ENCODE results near the gene TWNK.
"Not testable (repeated sequence)": the region's sequence is repeated elsewhere in the genome, so short reads cannot be mapped to it uniquely, and the experiment has no call there.

Gene TWNK

DNA sequence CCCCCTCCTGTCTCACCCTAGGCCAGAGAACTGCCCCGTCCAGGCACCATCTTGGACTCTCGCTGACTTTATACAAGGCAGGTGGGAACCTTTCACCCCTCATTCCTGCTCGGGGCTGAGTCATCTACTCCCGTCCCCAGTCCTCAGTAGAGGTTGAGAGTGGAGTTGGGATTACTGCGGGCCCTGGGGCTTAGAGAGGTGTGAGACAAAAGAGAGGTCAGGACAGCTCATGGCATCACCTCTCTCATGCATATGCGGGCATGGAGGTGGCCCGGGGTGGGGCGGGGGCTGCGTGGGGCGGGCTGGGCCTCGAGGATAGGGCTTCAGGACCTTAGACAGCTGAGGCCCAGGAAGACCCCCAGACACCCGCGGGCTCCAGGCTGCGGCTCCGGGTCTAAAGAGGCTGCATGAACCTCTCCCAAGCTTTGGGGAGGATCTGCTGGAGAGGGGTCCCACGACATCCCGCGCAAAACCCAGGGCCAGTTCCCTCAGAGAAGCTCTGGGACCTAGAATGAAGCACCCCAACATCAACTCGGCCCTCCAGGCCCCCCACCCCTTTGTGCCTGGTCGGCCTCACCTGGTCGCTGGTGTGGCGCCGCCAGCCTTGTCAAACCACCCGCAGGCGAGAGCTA is 43.3 kb downstream of the TWNK start:
- H3K27me3 ChIP-seq (ENCODE audit: control insufficient read depth, insufficient read depth, low read length): peaks cover 58% of the 10 kb centered on the region
- H3K4me1 ChIP-seq (ENCODE audit: control insufficient read depth, low read depth, low read length): peaks cover 22% of the 10 kb centered on the region
- H3K9me3 ChIP-seq (ENCODE audit: control insufficient read depth, low read depth, low read length): no peaks in the 10 kb centered on the region
- no peak overlapping the region for H3K27ac ChIP-seq (ENCODE audit: low read length)
- no peaks in the 10 kb centered on the region for H3K36me3 ChIP-seq (ENCODE audit: control insufficient read depth, low read depth, low read length)
- no peak overlapping the region for H3K9ac ChIP-seq (ENCODE audit: low read length)
- peak overlapping the region; percentile 69 for H3K4me3 ChIP-seq (ENCODE audit: low read length)

DNA sequence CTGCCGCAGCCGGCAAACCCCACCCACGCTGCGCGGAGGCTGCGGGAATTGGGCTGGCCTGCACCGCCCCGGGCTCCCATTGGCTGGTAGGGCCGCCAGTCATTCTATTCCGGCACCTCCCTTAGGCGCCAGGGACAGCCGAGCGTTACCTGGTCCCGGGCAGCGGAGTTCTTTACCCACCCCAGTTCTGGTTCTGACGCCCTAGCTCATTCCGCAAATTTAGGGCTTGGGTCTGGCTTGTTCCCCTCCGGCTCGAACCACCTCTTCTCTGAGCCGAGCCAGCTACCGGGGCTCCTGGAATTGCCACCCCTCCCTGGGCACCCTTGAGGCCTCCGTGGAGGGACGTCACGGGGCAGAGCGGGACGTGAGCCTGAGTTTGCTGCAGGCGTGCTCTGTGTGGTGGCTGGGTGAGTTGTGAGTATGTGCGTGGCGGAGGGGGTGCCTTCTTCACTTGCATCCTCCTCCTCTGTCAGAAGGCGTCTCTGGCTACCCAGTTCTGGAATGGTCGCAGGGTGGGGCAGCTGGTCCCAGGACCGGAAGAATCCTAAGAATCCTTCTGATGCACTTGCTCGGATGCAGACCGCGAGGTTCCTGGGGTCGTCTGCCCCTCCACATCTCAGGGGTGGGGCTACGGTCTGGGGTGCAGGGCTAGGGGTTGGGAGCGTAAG is 43.9 kb downstream of the TWNK start, which contains the start of the genes PDZD7 and SFXN3:
Gene PDZD7, minus strand, starts transcription at position 2 of the 668 bp plus-strand sequence. CDS start 910 bp downstream, outside the sequence.
Gene SFXN3, plus strand, starts transcription at position 107 of the 668 bp plus-strand sequence. CDS start 3,461 bp downstream, outside the sequence.
- Histone ChIP-seq H3K27me3 (ENCODE audit: control insufficient read depth, insufficient read depth, low read length) (peaks cover 64% of the 10 kb centered on the region), H3K27ac (ENCODE audit: low read length) (no peak within 1 kb of the TSS), H3K9me3 (ENCODE audit: control insufficient read depth, low read depth, low read length) (no peaks in the 10 kb centered on the region), H3K36me3 (ENCODE audit: control insufficient read depth, low read depth, low read length) (no peaks in the 10 kb centered on the region), H3K4me1 (ENCODE audit: control insufficient read depth, low read depth, low read length) (peaks cover 22% of the 10 kb centered on the region), H3K4me3 (ENCODE audit: low read length) (peak within 1 kb of the TSS; percentile 69), H3K9ac (ENCODE audit: low read length) (no peak within 1 kb of the TSS)

DNA sequence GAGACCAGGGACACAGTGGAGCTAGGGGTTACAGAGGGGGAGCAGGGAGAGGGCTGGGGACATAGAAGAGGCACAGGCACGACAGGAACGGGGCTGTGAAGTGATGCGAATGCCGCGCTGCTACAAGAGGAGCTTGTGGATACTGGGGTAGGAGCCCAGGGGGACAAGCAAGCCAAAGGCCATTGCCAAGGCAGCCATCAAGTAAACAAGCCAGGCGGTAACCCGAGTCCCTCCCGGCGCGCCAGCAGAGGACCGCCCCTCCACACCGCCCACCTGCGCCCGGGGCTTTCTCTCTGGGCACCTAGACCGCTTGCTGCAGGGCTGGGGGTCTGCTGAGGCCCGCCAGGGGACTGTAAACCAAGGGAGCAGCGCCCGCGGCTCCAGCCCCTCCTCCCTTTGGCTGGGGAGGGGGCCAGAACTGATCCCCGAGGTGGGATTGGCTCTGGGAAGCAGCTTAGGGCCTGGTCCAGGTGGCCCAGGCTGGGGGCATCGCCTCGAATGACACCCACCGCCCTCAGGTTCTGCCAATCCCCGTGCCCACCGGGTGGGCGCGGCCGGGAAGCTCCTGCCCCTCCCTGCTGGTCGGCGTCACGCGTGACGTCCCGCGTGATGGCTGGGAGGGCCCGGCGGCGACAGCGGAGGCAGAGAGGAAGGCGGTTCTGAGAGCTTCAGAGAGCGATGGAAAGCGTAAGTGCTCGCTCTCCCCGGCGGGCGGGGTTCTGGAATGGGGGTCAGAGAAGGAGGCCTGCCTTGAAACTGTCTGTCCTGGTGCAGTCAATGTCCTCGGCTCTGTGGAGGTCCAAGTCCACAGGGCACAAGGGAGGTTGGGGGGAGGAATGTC is 44.7 kb downstream of the TWNK start:
- peaks cover 68% of the 10 kb centered on the region for H3K27me3 ChIP-seq (ENCODE audit: control insufficient read depth, insufficient read depth, low read length)
- no peaks in the 10 kb centered on the region for H3K36me3 ChIP-seq (ENCODE audit: control insufficient read depth, low read depth, low read length)
- H3K4me3 ChIP-seq (ENCODE audit: low read length): peak overlapping the region; percentile 69
- no peaks in the 10 kb centered on the region for H3K9me3 ChIP-seq (ENCODE audit: control insufficient read depth, low read depth, low read length)
- H3K4me1 ChIP-seq (ENCODE audit: control insufficient read depth, low read depth, low read length): peaks cover 22% of the 10 kb centered on the region
- H3K9ac ChIP-seq (ENCODE audit: low read length): no peak overlapping the region
- no peak overlapping the region for H3K27ac ChIP-seq (ENCODE audit: low read length)

DNA sequence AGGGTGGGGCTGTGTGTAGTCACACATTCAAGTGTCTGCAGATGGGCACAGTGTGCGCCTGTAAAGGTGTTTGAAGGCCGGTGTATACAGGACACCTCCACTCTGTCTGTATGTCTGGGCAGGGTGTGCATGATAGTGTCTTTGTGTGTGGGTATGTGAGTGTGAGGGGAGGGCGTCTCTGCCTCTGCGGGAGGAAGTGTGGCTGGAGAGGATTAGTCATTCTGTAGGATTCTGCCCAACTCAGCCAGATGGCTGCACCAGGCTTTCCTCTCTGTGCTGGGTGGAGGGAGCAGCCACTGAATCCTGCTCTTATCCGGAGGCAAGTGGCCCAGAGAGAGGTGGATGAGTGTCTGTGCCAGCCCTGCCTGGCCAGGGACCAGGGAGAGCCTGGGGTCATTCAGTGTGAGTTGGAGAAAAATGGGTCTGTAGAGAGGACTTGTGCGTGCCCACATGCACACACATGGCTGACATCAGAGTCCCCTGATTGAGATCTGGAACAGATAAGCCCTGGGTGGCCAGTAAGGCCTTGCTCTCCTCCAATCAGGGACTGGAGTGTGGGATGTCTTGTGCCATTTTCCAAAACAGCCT is 45.4 kb downstream of the TWNK start:
- peaks cover 22% of the 10 kb centered on the region for H3K4me1 ChIP-seq (ENCODE audit: control insufficient read depth, low read depth, low read length)
- H3K9ac ChIP-seq (ENCODE audit: low read length): no peak overlapping the region
- no peaks in the 10 kb centered on the region for H3K36me3 ChIP-seq (ENCODE audit: control insufficient read depth, low read depth, low read length)
- peak overlapping the region; percentile 69 for H3K4me3 ChIP-seq (ENCODE audit: low read length)
- H3K9me3 ChIP-seq (ENCODE audit: control insufficient read depth, low read depth, low read length): no peaks in the 10 kb centered on the region
- no peak overlapping the region for H3K27ac ChIP-seq (ENCODE audit: low read length)
- H3K27me3 ChIP-seq (ENCODE audit: control insufficient read depth, insufficient read depth, low read length): peaks cover 73% of the 10 kb centered on the region

DNA sequence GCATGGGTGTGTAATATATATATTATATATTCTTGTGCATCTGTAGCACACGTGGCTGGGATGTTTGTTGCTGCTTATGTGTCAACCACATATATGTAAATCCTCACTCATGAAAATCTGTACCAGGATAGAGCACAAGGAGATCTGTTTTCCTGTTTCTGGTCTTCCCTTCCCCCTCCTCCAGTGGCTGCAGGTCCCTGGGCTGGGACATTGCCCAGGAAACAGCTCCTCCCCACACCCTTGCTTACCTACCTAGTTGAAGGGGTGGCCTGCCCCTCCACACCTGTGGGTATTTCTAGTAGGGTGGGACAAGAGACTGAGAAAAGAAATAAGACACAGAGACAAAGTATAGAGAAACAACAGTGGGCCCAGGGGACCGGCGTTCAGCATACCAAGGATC is 45.9 kb downstream of the TWNK start:
- Histone ChIP-seq H3K4me1 (ENCODE audit: control insufficient read depth, low read depth, low read length) (peaks cover 22% of the 10 kb centered on the region), H3K27me3 (ENCODE audit: control insufficient read depth, insufficient read depth, low read length) (peaks cover 79% of the 10 kb centered on the region), H3K9me3 (ENCODE audit: control insufficient read depth, low read depth, low read length) (no peaks in the 10 kb centered on the region), H3K27ac (ENCODE audit: low read length) (no peak overlapping the region), H3K9ac (ENCODE audit: low read length) (no peak overlapping the region), H3K4me3 (ENCODE audit: low read length) (no peak overlapping the region), H3K36me3 (ENCODE audit: control insufficient read depth, low read depth, low read length) (no peaks in the 10 kb centered on the region)

DNA sequence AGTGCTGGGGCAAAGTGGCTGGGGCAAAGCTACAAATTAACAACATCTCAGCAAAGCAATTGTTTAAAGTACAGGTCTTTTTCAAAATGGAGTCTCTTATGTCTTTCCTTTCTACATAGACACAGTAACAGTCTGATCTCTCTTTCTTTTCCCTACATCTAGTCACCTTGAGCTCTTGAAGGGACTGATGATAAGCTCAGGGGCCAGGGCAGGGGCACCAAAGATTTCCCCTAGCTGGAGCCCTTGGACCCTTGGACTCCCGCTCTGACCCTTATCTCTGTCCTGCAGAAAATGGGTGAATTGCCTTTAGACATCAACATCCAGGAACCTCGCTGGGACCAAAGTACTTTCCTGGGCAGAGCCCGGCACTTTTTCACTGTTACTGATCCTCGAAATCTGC is 47.1 kb downstream of the TWNK start:
- Histone ChIP-seq H3K4me1 (ENCODE audit: control insufficient read depth, low read depth, low read length) (peaks cover 19% of the 10 kb centered on the region), H3K27me3 (ENCODE audit: control insufficient read depth, insufficient read depth, low read length) (peaks cover 88% of the 10 kb centered on the region)

DNA sequence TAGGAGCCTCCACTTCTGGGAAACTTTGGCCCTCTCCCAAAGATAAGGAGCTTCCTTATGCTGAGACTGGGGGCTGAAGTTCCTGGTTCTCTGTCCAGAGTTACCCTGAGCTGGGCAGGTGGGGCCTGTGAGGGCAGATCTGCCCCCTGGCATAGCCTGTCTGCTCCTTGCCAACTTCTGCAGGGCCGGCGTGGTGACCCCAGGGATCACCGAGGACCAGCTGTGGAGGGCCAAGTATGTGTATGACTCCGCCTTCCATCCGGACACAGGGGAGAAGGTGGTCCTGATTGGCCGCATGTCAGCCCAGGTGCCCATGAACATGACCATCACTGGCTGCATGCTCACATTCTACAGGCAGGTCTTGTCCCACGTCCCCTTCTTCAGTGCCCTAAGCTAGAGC is 48.0 kb downstream of the TWNK start:
- Histone ChIP-seq H3K9me3 (ENCODE audit: control insufficient read depth, low read depth, low read length) (no peaks in the 10 kb centered on the region), H3K4me3 (ENCODE audit: low read length) (no peak overlapping the region), H3K4me1 (ENCODE audit: control insufficient read depth, low read depth, low read length) (peaks cover 13% of the 10 kb centered on the region), H3K36me3 (ENCODE audit: control insufficient read depth, low read depth, low read length) (no peaks in the 10 kb centered on the region), H3K27me3 (ENCODE audit: control insufficient read depth, insufficient read depth, low read length) (peaks cover 93% of the 10 kb centered on the region), H3K27ac (ENCODE audit: low read length) (no peak overlapping the region), H3K9ac (ENCODE audit: low read length) (no peak overlapping the region)

More for the DNA sequence above, 47.1 kb downstream of the TWNK start:
- not testable (repeated sequence) for H3K27ac ChIP-seq (ENCODE audit: low read length); H3K9ac ChIP-seq (ENCODE audit: low read length); H3K4me3 ChIP-seq (ENCODE audit: low read length); H3K9me3 ChIP-seq (ENCODE audit: control insufficient read depth, low read depth, low read length); H3K36me3 ChIP-seq (ENCODE audit: control insufficient read depth, low read depth, low read length)

DNA sequence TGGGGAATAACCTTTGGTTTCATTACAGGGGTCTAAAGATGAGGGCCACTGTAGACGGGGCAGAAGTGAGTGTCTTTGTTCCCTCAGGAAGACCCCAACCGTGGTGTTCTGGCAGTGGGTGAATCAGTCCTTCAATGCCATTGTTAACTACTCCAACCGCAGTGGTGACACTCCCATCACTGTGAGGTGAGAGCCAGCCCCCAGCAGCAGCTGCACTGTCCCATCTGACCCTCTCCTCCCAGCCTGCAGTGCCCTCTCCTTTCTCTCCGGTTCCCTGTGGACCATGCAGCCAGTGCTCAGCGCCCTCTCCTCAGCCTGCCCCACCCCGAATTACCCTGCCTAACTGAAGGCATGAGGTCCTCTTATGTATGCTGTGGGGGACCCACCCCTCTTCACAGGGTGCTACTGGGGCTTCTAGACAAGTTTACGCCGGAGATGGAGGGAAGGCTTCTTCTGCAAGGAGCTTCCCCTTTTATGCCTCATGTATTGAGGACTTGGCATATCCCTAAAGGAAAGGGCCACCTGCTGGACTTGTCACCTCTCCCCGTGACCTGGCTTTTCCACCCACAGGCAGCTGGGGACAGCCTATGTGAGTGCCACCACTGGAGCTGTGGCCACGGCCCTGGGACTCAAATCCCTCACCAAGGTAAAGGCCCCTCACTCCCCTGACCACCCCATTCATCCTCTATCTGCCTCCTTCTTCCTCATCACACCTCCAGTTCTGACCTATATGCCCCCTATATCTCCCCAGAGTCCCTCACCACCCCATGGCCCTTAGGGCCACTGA is 48.8 kb downstream of the TWNK start:
- no peaks in the 10 kb centered on the region for H3K9me3 ChIP-seq (ENCODE audit: control insufficient read depth, low read depth, low read length)
- peaks cover 86% of the 10 kb centered on the region for H3K27me3 ChIP-seq (ENCODE audit: control insufficient read depth, insufficient read depth, low read length)
- no peaks in the 10 kb centered on the region for H3K36me3 ChIP-seq (ENCODE audit: control insufficient read depth, low read depth, low read length)
- no peak overlapping the region for H3K9ac ChIP-seq (ENCODE audit: low read length)
- peaks cover 11% of the 10 kb centered on the region for H3K4me1 ChIP-seq (ENCODE audit: control insufficient read depth, low read depth, low read length)
- no peak overlapping the region for H3K27ac ChIP-seq (ENCODE audit: low read length)
- H3K4me3 ChIP-seq (ENCODE audit: low read length): no peak overlapping the region

DNA sequence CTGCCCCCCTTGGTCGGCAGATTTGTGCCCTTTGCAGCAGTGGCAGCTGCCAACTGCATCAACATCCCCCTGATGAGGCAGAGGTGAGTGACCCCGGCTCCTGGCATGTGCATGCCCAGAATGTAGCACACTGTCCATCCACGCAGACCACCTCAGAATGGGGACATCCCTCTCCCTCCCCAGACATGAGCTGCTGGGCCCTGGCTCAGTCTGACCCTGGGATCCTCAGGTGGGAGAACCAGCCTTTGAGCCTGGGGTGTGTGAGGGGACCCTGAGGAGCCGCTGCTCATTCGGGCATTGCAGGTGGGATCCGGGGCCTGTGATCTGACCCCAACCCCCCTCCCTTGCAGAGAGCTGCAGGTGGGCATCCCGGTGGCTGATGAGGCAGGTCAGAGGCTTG is 49.4 kb downstream of the TWNK start:
- H3K36me3 ChIP-seq (ENCODE audit: control insufficient read depth, low read depth, low read length): no peaks in the 10 kb centered on the region

DNA sequence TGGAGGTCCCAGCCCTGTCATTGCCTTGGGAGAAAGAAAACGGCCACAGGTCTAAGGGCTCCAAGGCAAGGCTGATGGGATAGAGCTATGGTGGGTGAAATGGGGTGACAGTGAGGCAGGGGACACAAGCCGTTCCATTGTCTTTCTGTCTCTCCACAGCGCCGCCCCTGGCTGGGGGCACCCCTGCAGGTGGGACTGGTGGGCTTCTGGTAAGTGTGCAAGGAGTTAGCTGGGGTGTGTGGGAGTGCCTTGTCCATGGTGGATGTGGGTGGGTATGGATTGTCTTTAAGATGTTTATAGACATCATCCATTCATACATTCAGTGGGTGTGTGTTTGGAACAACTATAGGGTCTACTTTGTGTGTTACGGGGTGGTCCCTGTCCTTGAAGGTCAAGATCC is 51.1 kb downstream of the TWNK start:
- no peaks in the 10 kb centered on the region for H3K36me3 ChIP-seq (ENCODE audit: control insufficient read depth, low read depth, low read length)
- H3K4me1 ChIP-seq (ENCODE audit: control insufficient read depth, low read depth, low read length): no peaks in the 10 kb centered on the region
- no peak overlapping the region for H3K9ac ChIP-seq (ENCODE audit: low read length)
- peaks cover 66% of the 10 kb centered on the region for H3K27me3 ChIP-seq (ENCODE audit: control insufficient read depth, insufficient read depth, low read length)
- H3K27ac ChIP-seq (ENCODE audit: low read length): no peak overlapping the region
- no peak overlapping the region for H3K4me3 ChIP-seq (ENCODE audit: low read length)
- no peaks in the 10 kb centered on the region for H3K9me3 ChIP-seq (ENCODE audit: control insufficient read depth, low read depth, low read length)

More for the DNA sequence above, 49.4 kb downstream of the TWNK start:
- Histone ChIP-seq H3K4me3 (ENCODE audit: low read length) (no peak overlapping the region), H3K9me3 (ENCODE audit: control insufficient read depth, low read depth, low read length) (no peaks in the 10 kb centered on the region), H3K27ac (ENCODE audit: low read length) (no peak overlapping the region), H3K4me1 (ENCODE audit: control insufficient read depth, low read depth, low read length) (peaks cover 5% of the 10 kb centered on the region), H3K9ac (ENCODE audit: low read length) (no peak overlapping the region), H3K27me3 (ENCODE audit: control insufficient read depth, insufficient read depth, low read length) (peaks cover 80% of the 10 kb centered on the region)
